ENCODE results near the gene GHRL.

The GHRL gene

DNA sequence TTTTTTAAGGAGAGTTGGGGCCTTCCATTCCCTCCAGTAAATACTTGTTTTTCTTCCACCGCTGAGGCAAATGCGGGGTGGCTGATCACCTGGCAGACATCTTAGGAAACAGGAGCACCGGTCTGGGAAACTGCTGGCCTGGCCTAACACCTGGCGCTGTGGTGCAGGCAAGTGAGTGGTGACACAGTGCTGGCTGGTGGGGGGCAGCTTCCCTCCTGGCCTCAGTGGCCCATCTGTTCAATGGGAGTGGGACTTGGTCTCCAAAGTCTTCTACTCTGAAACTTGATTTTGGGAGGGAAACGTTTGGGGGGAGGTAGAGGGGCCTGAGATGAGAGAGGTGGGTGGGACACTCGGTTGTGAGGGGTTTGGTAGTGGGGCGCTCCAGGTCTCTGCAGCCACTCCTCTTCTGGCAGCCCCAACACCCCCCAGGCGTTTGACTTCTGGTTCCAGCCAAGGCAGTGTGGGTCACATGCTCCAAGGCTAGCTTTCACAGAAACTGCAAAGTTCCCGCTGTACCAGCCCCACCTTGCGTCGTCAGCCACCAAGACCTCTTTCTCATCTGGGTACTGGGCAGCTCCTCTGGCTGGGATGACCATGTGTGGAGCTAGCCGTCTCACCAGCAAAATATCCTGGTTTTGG lies 4.7 kb downstream of the GHRL start:
- H3K36me3 ChIP-seq (ENCODE audit: control insufficient read depth, insufficient read depth, low read length): no peaks in the 10 kb centered on the region
- TF ChIP-seq, protein P1, sequence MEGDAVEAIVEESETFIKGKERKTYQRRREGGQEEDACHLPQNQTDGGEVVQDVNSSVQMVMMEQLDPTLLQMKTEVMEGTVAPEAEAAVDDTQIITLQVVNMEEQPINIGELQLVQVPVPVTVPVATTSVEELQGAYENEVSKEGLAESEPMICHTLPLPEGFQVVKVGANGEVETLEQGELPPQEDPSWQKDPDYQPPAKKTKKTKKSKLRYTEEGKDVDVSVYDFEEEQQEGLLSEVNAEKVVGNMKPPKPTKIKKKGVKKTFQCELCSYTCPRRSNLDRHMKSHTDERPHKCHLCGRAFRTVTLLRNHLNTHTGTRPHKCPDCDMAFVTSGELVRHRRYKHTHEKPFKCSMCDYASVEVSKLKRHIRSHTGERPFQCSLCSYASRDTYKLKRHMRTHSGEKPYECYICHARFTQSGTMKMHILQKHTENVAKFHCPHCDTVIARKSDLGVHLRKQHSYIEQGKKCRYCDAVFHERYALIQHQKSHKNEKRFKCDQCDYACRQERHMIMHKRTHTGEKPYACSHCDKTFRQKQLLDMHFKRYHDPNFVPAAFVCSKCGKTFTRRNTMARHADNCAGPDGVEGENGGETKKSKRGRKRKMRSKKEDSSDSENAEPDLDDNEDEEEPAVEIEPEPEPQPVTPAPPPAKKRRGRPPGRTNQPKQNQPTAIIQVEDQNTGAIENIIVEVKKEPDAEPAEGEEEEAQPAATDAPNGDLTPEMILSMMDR (IDR thresholded peaks at IDR 0.05): no peak

DNA sequence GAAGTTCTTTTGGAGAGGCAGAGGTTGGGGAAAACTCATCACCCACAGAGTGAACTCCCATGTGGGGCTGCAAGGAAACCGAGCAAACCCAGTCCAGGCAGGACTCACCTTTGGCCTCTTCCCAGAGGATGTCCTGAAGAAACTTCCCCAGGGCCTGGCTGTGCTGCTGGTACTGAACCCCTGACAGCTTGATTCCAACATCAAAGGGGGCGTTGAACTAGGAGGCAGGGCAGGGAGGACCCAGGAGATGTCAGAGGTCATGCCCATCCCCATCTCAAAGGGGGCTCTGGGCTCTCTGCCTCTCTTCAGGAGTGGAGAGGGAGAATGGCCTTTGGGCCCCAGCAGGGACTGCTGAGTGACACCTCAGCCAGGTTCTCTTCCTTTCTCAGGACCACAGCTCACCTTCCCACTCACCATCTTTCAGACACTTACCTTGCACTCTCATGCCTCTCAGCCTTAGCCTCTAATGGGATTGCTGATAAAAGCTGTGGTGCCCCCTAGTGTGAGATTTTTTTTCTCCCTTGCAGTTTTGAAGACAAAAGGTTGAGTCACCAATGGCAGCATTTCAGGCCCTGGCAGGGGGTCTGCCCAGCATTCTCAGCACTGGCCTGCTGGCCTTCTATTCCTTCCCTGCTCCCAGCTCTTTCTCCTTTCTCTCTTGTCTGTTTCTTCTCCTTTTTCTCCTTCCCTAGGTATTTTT lies 6.0 kb downstream of the GHRL start:
- H3K27me3 ChIP-seq (ENCODE audit: control insufficient read depth, insufficient read depth, low read length): no peaks in the 10 kb centered on the region
- no peak overlapping the region for H3K9ac ChIP-seq
- no peak overlapping the region for H2AFZ ChIP-seq
- H3K4me3 ChIP-seq (ENCODE audit: low read depth, low read length): no peak overlapping the region
- TF ChIP-seq, protein P1 (IDR thresholded peaks at IDR 0.05): no peak
- H3K9me3 ChIP-seq (ENCODE audit: control insufficient read depth, low read length): no peaks in the 10 kb centered on the region
- no peak overlapping the region for H3K27ac ChIP-seq
- no peaks in the 10 kb centered on the region for H3K79me2 ChIP-seq
- H3K4me1 ChIP-seq: no peaks in the 10 kb centered on the region
- no peaks in the 10 kb centered on the region for H3K36me3 ChIP-seq (ENCODE audit: control insufficient read depth, insufficient read depth, low read length)
- no peak overlapping the region for H3K4me2 ChIP-seq (ENCODE audit: low read length)

More for the DNA sequence above, 4.7 kb downstream of the GHRL start:
- Histone ChIP-seq H3K79me2 (no peaks in the 10 kb centered on the region), H3K4me3 (ENCODE audit: low read depth, low read length) (no peak overlapping the region), H3K27me3 (ENCODE audit: control insufficient read depth, insufficient read depth, low read length) (no peaks in the 10 kb centered on the region), H3K9me3 (ENCODE audit: control insufficient read depth, low read length) (no peaks in the 10 kb centered on the region), H2AFZ (no peak overlapping the region), H3K9ac (no peak overlapping the region), H3K4me1 (no peaks in the 10 kb centered on the region), H3K4me2 (ENCODE audit: low read length) (no peak overlapping the region), H3K27ac (no peak overlapping the region)

DNA sequence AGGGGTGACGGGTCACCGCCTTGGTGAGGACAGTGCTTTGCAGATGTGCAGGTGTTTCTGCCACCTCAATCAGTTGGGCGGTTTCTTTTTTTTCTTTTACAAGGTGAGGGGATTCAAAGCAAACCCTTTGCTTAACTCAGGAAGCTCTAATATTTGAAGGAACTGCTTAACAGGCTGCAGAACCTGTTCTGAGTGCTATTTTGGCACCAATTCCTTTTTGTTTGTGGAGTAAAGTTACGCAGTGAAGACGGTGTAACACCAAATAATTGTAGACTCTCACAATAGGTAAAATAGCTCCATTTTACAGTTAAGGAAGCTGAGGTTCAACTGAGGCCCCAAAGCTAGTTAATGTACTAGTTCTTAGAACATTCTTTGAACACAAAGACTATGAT lies 6.6 kb downstream of the GHRL start:
- TF ChIP-seq, protein P1 (IDR thresholded peaks at IDR 0.05): no peak
- Histone ChIP-seq H3K4me2 (ENCODE audit: low read length) (no peak overlapping the region), H3K4me1 (no peaks in the 10 kb centered on the region), H3K27ac (no peak overlapping the region), H3K79me2 (no peaks in the 10 kb centered on the region), H3K36me3 (ENCODE audit: control insufficient read depth, insufficient read depth, low read length) (no peaks in the 10 kb centered on the region), H3K27me3 (ENCODE audit: control insufficient read depth, insufficient read depth, low read length) (no peaks in the 10 kb centered on the region), H3K9ac (no peak overlapping the region), H3K9me3 (ENCODE audit: control insufficient read depth, low read length) (no peaks in the 10 kb centered on the region), H3K4me3 (ENCODE audit: low read depth, low read length) (no peak overlapping the region), H2AFZ (no peak overlapping the region)

DNA sequence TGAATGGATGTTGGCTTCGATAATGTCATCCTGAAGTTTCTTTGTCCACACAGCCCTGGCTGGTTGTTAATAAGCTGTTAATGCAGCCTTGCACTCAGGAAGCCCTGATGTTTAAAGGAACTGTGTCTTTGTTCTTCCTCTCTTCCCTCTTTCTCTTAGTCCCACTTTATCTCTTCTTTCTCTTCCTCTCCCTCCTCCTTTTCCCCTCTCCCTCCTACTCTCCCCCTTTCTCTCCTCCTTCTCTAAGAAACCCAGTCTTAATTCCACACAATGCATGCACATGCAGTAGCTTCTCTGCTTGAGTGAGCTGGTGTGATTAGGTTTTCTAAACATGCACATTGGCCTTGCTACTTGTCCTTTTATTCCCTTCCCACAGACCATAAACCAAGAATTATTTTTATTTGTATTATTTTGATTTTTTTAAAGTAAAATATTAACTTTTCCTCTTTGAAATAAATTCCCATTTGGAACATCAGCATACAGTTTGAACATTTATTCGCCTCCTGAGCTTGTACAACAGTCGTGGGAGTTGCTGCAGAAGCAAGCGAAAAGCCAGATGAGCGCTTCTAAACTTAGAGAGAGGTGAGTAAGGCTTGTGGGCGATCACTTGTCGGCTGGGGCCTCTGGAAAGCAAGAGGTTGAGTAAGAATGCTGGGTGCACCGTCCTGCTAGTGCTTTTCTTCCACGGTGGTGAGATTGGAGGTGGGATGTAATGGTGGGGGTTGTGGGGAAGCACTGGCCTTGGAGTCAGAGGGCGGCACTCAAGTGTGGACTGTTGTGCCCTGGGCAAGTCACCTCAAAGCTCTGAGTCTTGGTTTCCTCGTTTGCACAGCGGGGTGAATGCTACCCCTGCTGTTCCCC lies 7.2 kb downstream of the GHRL start:
- Histone ChIP-seq H2AFZ (no peak overlapping the region), H3K79me2 (no peaks in the 10 kb centered on the region), H3K27ac (no peak overlapping the region), H3K36me3 (ENCODE audit: control insufficient read depth, insufficient read depth, low read length) (no peaks in the 10 kb centered on the region), H3K9me3 (ENCODE audit: control insufficient read depth, low read length) (no peaks in the 10 kb centered on the region), H3K4me1 (no peaks in the 10 kb centered on the region), H3K4me2 (ENCODE audit: low read length) (no peak overlapping the region), H3K9ac (no peak overlapping the region), H3K27me3 (ENCODE audit: control insufficient read depth, insufficient read depth, low read length) (no peaks in the 10 kb centered on the region), H3K4me3 (ENCODE audit: low read depth, low read length) (no peak overlapping the region)
- TF ChIP-seq, protein P1 (IDR thresholded peaks at IDR 0.05): no peak
